Neuronal stem cell (in vitro differentiated cells): ENCODE data around the gene BCAS1.
A peak's percentile ranks its signal among the peaks of the same experiment; 100 is the strongest.

Experiments used
- DNase-seq: peaks from one replicate; pipeline ENCODE4 v3.0.0-alpha.2; 2013; ENCODE audit warnings: low spot score
- H2AFZ ChIP-seq: one replicate; pipeline ENCODE4 v1.6.1; 2013; ENCODE audit warnings: mild to moderate bottlenecking, low read length, inconsistent platforms
- H2AK5ac ChIP-seq: 2 replicates; pipeline ENCODE4 v1.6.1; 2013; ENCODE audit warnings: low read depth, mild to moderate bottlenecking, inconsistent platforms, low read length, moderate library complexity, mixed read lengths
- H2BK120ac ChIP-seq: 2 replicates; pipeline ENCODE4 v1.6.1; 2013; ENCODE audit warnings: low read depth, mild to moderate bottlenecking, inconsistent platforms, low read length, moderate library complexity, mixed read lengths
- H2BK12ac ChIP-seq: one replicate; pipeline ENCODE4 v1.6.1; 2013; ENCODE audit warnings: low read length, inconsistent platforms
- H2BK15ac ChIP-seq: 2 replicates; pipeline ENCODE4 v1.6.1; 2013; ENCODE audit warnings: mild to moderate bottlenecking, low read length, inconsistent platforms, mixed read lengths
- H2BK5ac ChIP-seq: one replicate; pipeline ENCODE4 v1.6.1; 2013; ENCODE audit warnings: inconsistent platforms, mild to moderate bottlenecking, low read length, moderate library complexity
- H3K14ac ChIP-seq: one replicate; pipeline ENCODE4 v1.6.1; 2013; ENCODE audit warnings: low read length, inconsistent platforms
- H3K18ac ChIP-seq: 2 replicates; pipeline ENCODE4 v1.6.1; 2013; ENCODE audit warnings: low read length, inconsistent platforms
- H3K23ac ChIP-seq: 2 replicates; pipeline ENCODE4 v1.6.1; 2013; ENCODE audit warnings: low read depth, mild to moderate bottlenecking, mixed read lengths, low read length, inconsistent platforms; ENCODE audit not compliant: poor library complexity
- H3K27ac ChIP-seq: replicated peaks from 3 replicates; pipeline ENCODE4 v1.5.1; 2013; ENCODE audit warnings: low read length, inconsistent platforms
- H3K27me3 ChIP-seq, 3 experiments: 2 replicates each; pipeline ENCODE4 v1.6.1; 2013; ENCODE audit warnings: low read length in 3 of 3, mild to moderate bottlenecking in 2 of 3, inconsistent platforms in 1 of 3, low read depth in 1 of 3, mixed read lengths in 1 of 3, moderate library complexity in 1 of 3; ENCODE audit not compliant: control insufficient read depth in 3 of 3, insufficient read depth in 3 of 3
- H3K36me3 ChIP-seq, 2 donors: replicated peaks in 1 of 2; 2 replicates each; pipeline ENCODE4 v1.6.1; 2013; ENCODE audit warnings: low read length in 2 of 2; ENCODE audit not compliant: control insufficient read depth in 2 of 2, insufficient read depth in 2 of 2
- H3K4ac ChIP-seq: 2 replicates; pipeline ENCODE4 v1.6.1; 2013; ENCODE audit warnings: inconsistent platforms, mild to moderate bottlenecking, low read length, moderate library complexity
- H3K4me1 ChIP-seq, 2 donors: 1 replicate in 1 of 2; 2 replicates in 1 of 2; pipeline ENCODE4 v1.6.1; 2013; ENCODE audit warnings: low read length in 2 of 2, low read depth in 1 of 2; ENCODE audit not compliant: control insufficient read depth in 2 of 2, insufficient read depth in 1 of 2
- H3K4me2 ChIP-seq: one replicate; pipeline ENCODE4 v1.6.1; 2013; ENCODE audit warnings: mild to moderate bottlenecking, low read length, inconsistent platforms; ENCODE audit not compliant: insufficient read depth, poor library complexity, severe bottlenecking
- H3K4me3 ChIP-seq, 2 donors: 2 replicates each; pipeline ENCODE4 v1.5.1; 2013; ENCODE audit warnings: low read length in 2 of 2, mild to moderate bottlenecking in 2 of 2, inconsistent platforms in 1 of 2, moderate library complexity in 1 of 2
- H3K79me1 ChIP-seq: one replicate; pipeline ENCODE4 v1.6.1; 2013; ENCODE audit warnings: low read depth, mild to moderate bottlenecking, inconsistent platforms, low read length, moderate library complexity
- H3K9ac ChIP-seq: one replicate; pipeline ENCODE4 v1.6.1; 2013; ENCODE audit warnings: mild to moderate bottlenecking, low read depth, low read length, inconsistent platforms; ENCODE audit not compliant: poor library complexity
- H3K9me3 ChIP-seq, 2 donors: replicated peaks in 1 of 2; 2 replicates each; pipeline versions ENCODE3 to v1.6.1; 2013; ENCODE audit warnings: low read length in 2 of 2, mild to moderate bottlenecking in 2 of 2, inconsistent platforms in 1 of 2, low read depth in 1 of 2, mixed read lengths in 1 of 2, moderate library complexity in 1 of 2; ENCODE audit not compliant: control insufficient read depth in 2 of 2, insufficient read depth in 1 of 2
- H4K8ac ChIP-seq: one replicate; pipeline ENCODE4 v1.6.1; 2013; ENCODE audit warnings: low read depth, mild to moderate bottlenecking, inconsistent platforms, low read length, moderate library complexity
- H4K91ac ChIP-seq: one replicate; pipeline ENCODE4 v1.6.1; 2013; ENCODE audit warnings: low read length, low read depth, mild to moderate bottlenecking, inconsistent platforms; ENCODE audit not compliant: poor library complexity
- WGBS, 2 donors: extraction: QIAGEN DNeasy Blood & Tissue Kit; methylation state at CpG; one replicate each; pipeline ENCODE4 v1.1.7; 2013; ENCODE audit warnings: missing lambda C conversion rate in 2 of 2, mixed read lengths in 1 of 2; ENCODE audit not compliant: insufficient read length in 2 of 2, insufficient replicate concordance in 1 of 2; ENCODE audit errors: extremely low coverage in 2 of 2; 5-methylcytosine and 5-hydroxymethylcytosine counted together

The BCAS1 gene

DNA sequence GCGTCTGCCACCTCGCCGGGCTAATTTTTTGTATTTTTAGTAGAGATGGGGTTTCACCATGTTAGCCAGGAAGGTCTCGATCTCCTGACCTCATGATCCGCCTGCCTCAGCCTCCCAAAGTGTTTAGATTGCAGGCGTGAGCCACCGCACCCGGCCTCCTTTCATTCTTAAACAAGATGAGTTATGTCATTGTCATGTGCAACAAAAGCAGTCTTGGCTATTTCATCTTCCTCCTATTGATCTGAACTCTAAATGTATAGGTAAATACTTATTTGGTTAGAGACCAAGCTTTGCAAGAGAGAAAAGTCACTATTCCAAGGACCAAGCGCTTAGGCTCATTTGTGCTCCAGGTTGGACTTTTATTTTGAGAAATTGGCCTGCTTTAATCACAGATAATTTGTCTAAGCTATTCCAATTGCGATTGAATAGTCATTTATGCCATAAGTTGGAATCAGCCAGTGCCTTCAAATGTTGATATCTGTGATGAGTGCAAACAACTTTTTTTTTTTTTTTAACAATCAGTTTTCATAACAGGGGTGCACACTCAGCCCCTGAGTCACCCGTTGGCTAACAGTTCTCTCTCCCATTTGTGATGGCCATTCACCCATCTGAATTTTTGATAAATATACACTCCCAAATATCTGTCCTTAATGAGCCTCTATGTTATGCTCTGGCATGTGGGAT, 167.3 kb downstream of the BCAS1 start:
- H2AFZ ChIP-seq = no peak overlapping the region
- no peak overlapping the region for H2AK5ac ChIP-seq
- no peak overlapping the region for H3K27ac ChIP-seq
- peaks cover 6 to 25% of the 10 kb centered on the region in 2 donors for H3K4me1 ChIP-seq
- H4K8ac ChIP-seq = no peak overlapping the region
- H3K36me3 ChIP-seq = no peaks in the 10 kb centered on the region
- no peak overlapping the region for H3K18ac ChIP-seq
- H2BK120ac ChIP-seq = no peak overlapping the region
- H4K91ac ChIP-seq = no peak overlapping the region
- H2BK12ac ChIP-seq = no peak overlapping the region
- no CpG with 5 or more reads among the region's 11 CpGs for WGBS, 2 donors
- no peak overlapping the region for H3K4ac ChIP-seq
- H2BK15ac ChIP-seq = no peak overlapping the region
- H3K9ac ChIP-seq = no peak overlapping the region
- no peaks in the 10 kb centered on the region for H3K79me1 ChIP-seq
- no peak overlapping the region for H3K14ac ChIP-seq
- H2BK5ac ChIP-seq = no peak overlapping the region
- no peak for DNase-seq
- H3K4me3 ChIP-seq = no peak overlapping the region
- H3K23ac ChIP-seq = no peak overlapping the region
- no peak overlapping the region for H3K4me2 ChIP-seq
- H3K9me3 ChIP-seq = no peaks in the 10 kb centered on the region
- H3K27me3 ChIP-seq = no peaks in the 10 kb centered on the region

DNA sequence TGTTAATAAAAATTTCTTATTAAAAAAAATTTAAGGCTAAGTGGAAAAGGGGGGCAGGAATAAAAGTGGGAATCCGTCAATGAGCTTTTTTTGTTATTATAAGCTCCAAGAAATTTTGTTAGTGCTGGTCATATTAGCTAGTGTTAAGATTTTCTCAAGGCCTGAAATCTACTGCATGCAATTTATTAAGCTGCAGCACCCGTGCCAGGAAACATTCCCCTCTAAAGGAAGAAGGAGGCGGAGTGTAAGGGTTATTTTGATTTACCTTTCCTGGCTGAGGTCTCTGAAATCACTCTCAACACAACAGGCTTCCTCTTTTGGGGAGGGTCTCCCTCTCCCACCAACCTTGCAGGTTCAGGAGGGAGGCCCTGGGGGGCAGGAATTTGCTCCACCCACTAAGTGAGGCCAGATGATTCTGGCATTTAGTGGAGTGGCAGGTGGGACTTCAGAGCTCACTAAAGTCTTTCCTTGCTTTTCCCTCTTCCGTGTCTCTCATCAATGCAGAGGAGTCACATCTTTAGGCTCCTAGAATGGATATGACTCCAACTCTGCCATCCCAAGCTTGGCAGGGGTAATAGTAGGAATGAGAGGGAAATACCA, 168.8 kb downstream of the BCAS1 start:
- Histone ChIP-seq H3K4me3 (no peak overlapping the region), H3K4ac (no peak overlapping the region), H3K9me3 (no peaks in the 10 kb centered on the region), H2BK120ac (no peak overlapping the region), H3K18ac (peak overlapping the region; percentile 4), H3K27me3 (no peaks in the 10 kb centered on the region), H2BK12ac (no peak overlapping the region), H2BK15ac (no peak overlapping the region), H3K14ac (no peak overlapping the region), H3K27ac (no peak overlapping the region), H2AFZ (peak overlapping the region; percentile 5), H4K91ac (no peak overlapping the region), H3K36me3 (no peaks in the 10 kb centered on the region), H3K4me1 (peaks cover 9 to 28% of the 10 kb centered on the region in 2 donors), H3K79me1 (no peaks in the 10 kb centered on the region), H3K23ac (no peak overlapping the region), H3K9ac (no peak overlapping the region), H2BK5ac (no peak overlapping the region), H4K8ac (no peak overlapping the region), H2AK5ac (no peak overlapping the region), H3K4me2 (no peak overlapping the region)
- no peak for DNase-seq
- WGBS, 2 donors = no CpG with 5 or more reads among the region's 4 CpGs

DNA sequence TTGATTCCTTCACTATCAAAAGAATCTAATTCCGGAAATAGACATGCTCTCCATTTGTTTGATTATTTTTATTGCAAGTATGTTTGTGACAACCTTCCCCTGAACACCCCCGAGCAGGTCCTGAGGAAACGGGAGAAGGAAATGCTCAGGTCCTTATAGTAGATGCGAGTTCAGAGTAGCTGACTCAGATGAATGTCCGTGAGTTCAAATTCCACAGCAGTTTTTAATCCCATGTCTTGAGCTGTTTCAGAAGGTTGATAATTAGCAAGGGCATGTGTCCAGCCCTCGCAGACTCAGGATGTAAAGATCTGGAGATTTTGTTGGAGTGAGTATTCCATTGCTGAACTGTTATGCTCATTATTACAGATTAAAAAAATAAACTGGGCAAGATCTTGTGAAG, 169.3 kb downstream of the BCAS1 start:
- Histone ChIP-seq H4K8ac (no peak overlapping the region), H4K91ac (no peak overlapping the region), H2AK5ac (no peak overlapping the region), H3K4me2 (no peak overlapping the region), H2BK15ac (no peak overlapping the region), H3K4me1 (peaks cover 9 to 28% of the 10 kb centered on the region in 2 donors), H2AFZ (peak overlapping the region; percentile 25), H3K14ac (no peak overlapping the region), H3K27me3 (no peaks in the 10 kb centered on the region), H3K4me3 (no peak overlapping the region), H3K36me3 (no peaks in the 10 kb centered on the region), H3K9ac (no peak overlapping the region), H3K4ac (no peak overlapping the region), H3K27ac (no peak overlapping the region), H2BK5ac (no peak overlapping the region), H3K18ac (no peak overlapping the region), H2BK12ac (no peak overlapping the region), H3K23ac (no peak overlapping the region), H3K9me3 (no peaks in the 10 kb centered on the region), H2BK120ac (no peak overlapping the region), H3K79me1 (no peaks in the 10 kb centered on the region)
- no peak for DNase-seq
- WGBS, 2 donors = no CpG with 5 or more reads among the region's 6 CpGs

DNA sequence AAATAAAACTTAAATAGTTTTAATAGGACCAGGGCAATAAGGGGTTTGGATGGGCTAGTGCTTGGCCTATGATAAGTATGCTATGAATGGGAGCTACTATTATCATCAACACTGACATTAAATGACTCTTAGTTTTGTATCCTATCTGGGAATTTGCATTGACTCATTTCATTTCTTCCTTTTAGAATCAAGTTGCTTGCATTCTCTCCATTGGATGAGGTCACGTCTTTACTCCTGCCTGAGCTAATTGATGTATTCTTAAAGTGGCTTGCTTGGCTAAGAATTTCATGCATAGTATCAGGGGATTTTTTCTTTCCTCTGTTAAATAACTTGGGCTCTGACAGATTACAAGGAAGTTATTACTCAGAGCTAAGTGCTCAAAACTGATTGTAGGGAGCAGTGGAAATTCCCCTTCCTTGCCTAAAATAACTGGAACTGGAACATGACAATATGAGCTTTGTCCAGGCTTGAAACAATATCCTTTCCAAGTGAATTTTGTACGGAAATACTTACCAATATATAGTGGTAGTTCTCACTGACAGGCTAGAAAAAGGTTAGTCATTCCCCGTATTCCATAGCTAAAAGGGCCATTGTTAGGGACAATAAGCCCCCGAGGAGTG, 169.9 kb downstream of the BCAS1 start:
- H3K4me3 ChIP-seq = no peak overlapping the region
- H3K14ac ChIP-seq = no peak overlapping the region
- H3K4ac ChIP-seq = no peak overlapping the region
- H3K4me2 ChIP-seq = no peak overlapping the region
- no peak overlapping the region for H3K23ac ChIP-seq
- no peaks in the 10 kb centered on the region for H3K36me3 ChIP-seq
- no CpG with 5 or more reads among the region's 4 CpGs for WGBS, 2 donors
- no peak overlapping the region for H2BK5ac ChIP-seq
- no peaks in the 10 kb centered on the region for H3K9me3 ChIP-seq
- no peak overlapping the region for H3K27ac ChIP-seq
- no peak overlapping the region for H2AK5ac ChIP-seq
- no peak overlapping the region for H2BK120ac ChIP-seq
- no peaks in the 10 kb centered on the region for H3K79me1 ChIP-seq
- H4K91ac ChIP-seq = no peak overlapping the region
- no peak overlapping the region for H2AFZ ChIP-seq
- H2BK12ac ChIP-seq = no peak overlapping the region
- no peaks in the 10 kb centered on the region for H3K27me3 ChIP-seq
- no peak for DNase-seq
- H4K8ac ChIP-seq = no peak overlapping the region
- peaks cover 9 to 28% of the 10 kb centered on the region in 2 donors for H3K4me1 ChIP-seq
- no peak overlapping the region for H2BK15ac ChIP-seq
- H3K18ac ChIP-seq = no peak overlapping the region
- H3K9ac ChIP-seq = no peak overlapping the region
